GM12874 (cell line): ENCODE data around the gene DDX51.

Source experiments
- CTCF ChIP-seq: IDR thresholded peaks from 2 replicates; pipeline ENCODE4 v1.5.1; 2011; ENCODE audit warnings: low read depth, mild to moderate bottlenecking, control low read depth, low read length, moderate library complexity; ENCODE audit not compliant: insufficient read depth

DDX51 gene

GRCh38 chr12:132116709-132117557, 27.2 kb downstream of the DDX51 start:
- TF ChIP-seq CTCF = no peak

- TF ChIP-seq CTCF = no peak
These were observed 28.6 kb downstream of the DDX51 start for GRCh38 chr12:132115500-132115899.

GRCh38 chr12:132114667-132115066, 29.5 kb downstream of the DDX51 start:
- no peak for TF ChIP-seq CTCF

GRCh38 chr12:132111654-132112304, 32.3 kb downstream of the DDX51 start:
- no peak for TF ChIP-seq CTCF

- TF ChIP-seq CTCF = no peak
These were observed 33.4 kb downstream of the DDX51 start for GRCh38 chr12:132110677-132111076.

- TF ChIP-seq CTCF = no peak
These were observed 34.4 kb downstream of the DDX51 start for GRCh38 chr12:132109741-132110140.

GRCh38 chr12:132108211-132108832, 35.8 kb downstream of the DDX51 start:
- TF ChIP-seq CTCF = no peak
